NCI-H146 treated with DMSO at 0.1 percent for 48 hours (cell line): ENCODE data around the gene EDN1.

Experiments
- DNase-seq: peaks from one replicate; lab custom pipeline; 2025; ENCODE audit not compliant: unreplicated experiment; lab: John Stamatoyannopoulos, UW

EDN1 gene

DNA sequence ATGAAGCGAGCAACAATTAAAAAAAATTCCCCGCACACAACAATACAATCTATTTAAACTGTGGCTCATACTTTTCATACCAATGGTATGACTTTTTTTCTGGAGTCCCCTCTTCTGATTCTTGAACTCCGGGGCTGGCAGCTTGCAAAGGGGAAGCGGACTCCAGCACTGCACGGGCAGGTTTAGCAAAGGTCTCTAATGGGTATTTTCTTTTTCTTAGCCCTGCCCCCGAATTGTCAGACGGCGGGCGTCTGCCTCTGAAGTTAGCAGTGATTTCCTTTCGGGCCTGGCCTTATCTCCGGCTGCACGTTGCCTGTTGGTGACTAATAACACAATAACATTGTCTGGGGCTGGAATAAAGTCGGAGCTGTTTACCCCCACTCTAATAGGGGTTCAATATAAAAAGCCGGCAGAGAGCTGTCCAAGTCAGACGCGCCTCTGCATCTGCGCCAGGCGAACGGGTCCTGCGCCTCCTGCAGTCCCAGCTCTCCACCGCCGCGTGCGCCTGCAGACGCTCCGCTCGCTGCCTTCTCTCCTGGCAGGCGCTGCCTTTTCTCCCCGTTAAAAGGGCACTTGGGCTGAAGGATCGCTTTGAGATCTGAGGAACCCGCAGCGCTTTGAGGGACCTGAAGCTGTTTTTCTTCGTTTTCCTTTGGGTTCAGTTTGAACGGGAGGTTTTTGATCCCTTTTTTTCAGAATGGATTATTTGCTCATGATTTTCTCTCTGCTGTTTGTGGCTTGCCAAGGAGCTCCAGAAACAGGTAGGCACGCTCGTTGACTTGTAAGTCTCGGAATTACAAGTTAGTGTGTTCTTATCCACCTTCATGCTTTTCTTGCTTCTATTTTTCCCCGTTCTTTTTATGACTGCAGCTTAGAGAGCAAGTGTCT is at the start of gene EDN1:
Gene EDN1 (plus strand): TSS at position 429 of the 888 bp plus-strand sequence. CDS start 269 bp downstream, at position 698.
- DNase-seq = no peak

DNA sequence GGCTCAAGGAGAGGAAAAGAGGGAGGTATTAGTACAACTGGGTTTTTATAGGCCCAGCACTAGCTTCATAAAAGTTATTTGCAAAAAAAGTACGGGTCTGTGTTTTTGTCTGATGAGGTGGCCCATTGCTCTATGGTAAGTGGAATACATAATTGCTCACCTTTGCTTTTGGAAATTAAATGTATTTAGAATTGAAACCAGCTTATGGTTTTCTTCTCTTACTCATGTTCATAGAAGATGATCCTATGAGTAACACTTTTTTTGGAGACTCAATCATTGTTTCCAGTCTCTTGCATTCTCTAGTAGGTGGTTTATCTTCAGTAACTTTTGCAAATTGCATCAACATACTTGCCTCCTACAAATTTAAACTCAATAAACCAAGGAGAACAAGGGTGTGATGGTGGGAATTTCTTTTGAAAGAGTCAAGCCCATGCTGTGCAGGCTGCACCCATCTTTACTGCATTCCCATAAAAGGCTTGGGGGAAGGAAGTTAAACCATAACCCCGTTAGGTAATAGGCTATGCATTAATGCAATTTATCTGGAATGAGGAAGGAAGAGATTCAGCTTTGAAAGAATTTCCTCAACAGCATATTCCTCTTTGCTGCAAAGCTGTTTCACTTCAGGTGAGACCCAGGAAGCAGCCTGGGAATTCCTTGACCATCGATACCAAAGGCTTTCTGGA is 48.5 kb upstream of the EDN1 start:
- no peak for DNase-seq

GRCh38 chr6:12243169-12243568 is 47.0 kb upstream of the EDN1 start:
- no peak for DNase-seq

GRCh38 chr6:12245360-12245759 is 44.8 kb upstream of the EDN1 start:
- no peak for DNase-seq

- DNase-seq = no peak
Measured at GRCh38 chr6:12245763-12246718, 44.1 kb upstream of the EDN1 start.

- DNase-seq = no peak
Measured at GRCh38 chr6:12246900-12247299, 43.3 kb upstream of the EDN1 start.

GRCh38 chr6:12249541-12250382 is 40.4 kb upstream of the EDN1 start:
- no peak for DNase-seq

DNA sequence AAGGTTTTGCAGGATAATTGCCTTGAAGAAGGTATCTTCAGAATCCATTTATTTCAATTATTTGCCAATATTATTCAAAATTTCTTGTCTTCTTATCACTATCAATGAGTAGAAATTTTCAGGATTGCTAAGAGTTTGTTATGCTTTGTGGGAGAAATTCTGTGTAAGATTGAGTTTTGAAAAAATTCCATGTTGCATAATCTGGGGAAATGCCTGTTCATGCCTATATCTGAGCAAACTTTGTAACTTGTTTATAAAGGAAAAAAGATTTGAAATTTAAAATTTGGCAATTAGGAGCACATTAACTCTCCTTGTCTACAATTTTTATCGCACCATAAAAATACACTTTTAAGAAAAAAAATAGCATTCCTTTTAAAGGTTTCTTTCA is 39.8 kb upstream of the EDN1 start:
- no peak for DNase-seq

DNA sequence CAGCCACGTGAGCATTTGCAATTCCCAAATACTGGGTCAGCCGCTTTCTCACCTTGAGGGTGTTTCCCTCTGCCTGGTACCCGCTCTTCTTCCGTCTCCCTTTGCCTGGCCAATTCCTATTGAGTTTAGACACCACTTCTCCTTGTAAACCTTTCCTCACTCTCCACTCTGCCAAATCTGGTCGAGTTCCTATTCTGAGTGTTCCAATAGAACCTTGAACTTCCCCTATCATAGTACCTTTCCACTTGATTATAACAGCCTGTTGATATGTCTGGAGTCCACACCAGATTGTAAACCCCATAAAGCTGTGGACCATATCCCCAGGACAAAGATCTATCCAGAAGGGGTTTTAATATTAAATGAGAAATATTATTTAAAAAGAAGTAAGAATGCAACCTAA is 36.0 kb upstream of the EDN1 start:
- no peak for DNase-seq

DNA sequence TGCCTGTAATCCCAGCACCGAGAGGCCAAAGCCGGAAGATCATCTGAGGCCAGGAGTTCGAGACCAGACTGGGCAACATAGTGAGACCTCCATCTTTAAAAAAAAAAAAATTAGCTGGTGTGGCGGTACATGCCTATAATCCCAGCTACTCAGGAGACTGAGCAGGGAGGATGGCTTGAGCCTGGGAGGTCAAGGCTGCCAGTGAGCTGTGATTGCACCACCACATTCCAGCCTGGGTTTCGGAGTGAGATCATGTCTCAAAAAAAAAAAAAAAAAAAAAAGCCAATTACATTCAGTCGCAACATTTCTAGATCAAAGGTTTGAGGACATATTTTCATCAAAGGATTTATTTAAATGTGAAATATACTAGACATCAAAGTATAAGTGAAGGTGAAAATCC is 32.0 kb upstream of the EDN1 start:
- no peak for DNase-seq

DNA sequence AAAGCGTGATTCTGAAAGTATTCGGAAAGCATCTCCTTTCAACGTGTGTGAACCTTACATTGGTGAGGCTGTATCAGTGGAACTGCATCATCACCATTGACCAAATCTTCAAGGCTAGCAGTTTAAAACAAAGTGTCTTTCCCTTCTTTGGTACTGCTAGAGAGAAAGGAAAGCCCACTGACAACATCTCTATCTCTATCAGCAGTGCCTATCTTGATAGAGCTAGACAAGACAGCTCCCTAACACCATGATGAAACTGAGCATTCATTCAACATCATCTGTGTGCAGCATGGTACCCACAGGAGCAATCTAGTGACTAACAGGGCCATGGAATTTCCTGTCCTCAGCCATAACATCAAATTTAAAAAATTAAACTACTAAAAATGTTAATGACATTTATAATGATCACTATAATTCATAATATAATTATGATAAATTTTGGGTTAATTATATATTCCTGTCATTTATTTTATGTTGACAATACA is 31.5 kb upstream of the EDN1 start:
- no peak for DNase-seq

DNA sequence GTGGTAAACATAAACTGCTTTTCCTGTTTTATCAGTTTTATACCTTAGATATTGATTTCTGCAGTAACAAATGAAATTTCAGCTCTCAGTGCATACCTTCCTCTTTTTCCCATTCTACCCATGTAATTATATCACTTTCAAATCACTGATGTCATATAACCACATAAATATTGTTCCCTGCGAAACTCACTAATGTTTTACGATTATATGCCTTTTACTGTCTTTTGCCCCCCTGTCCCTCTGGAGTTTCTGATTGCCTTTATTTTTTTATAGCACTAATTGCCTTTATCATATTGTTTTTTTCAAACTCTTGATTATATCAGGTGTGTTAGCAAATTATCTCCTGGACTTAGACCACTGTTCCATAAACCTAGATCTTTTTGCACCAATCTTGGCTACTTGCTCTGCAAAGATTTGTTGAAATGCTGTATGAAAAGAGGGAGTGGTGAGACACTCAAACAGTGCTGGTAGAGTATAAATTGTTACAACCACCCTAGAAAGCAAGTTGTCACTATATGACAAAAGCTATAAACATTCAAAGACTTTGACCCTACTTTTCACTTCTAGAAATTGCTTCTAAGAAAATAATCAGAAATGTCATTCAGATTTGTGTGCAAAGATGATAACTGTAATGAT is 29.6 kb upstream of the EDN1 start:
- no peak for DNase-seq

DNA sequence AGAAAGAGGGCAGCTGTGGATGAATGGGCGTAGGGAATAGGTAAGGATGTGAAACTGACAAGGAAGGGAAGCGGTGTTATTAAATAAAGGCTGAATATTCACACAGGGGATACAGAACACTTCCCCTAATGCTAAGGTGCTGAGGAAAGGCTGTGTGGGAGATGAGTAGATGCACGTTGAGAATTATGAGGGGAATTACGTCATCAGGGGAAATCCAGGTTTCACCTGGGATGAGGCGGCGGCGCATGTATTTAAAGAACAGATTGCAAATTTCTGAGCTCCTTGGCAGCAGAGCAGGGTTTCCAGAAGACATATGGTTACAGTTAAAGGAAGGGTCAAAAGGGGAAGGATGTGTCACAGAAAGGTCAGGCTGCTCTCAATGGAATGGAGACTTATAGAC is 28.7 kb upstream of the EDN1 start:
- no peak for DNase-seq

DNA sequence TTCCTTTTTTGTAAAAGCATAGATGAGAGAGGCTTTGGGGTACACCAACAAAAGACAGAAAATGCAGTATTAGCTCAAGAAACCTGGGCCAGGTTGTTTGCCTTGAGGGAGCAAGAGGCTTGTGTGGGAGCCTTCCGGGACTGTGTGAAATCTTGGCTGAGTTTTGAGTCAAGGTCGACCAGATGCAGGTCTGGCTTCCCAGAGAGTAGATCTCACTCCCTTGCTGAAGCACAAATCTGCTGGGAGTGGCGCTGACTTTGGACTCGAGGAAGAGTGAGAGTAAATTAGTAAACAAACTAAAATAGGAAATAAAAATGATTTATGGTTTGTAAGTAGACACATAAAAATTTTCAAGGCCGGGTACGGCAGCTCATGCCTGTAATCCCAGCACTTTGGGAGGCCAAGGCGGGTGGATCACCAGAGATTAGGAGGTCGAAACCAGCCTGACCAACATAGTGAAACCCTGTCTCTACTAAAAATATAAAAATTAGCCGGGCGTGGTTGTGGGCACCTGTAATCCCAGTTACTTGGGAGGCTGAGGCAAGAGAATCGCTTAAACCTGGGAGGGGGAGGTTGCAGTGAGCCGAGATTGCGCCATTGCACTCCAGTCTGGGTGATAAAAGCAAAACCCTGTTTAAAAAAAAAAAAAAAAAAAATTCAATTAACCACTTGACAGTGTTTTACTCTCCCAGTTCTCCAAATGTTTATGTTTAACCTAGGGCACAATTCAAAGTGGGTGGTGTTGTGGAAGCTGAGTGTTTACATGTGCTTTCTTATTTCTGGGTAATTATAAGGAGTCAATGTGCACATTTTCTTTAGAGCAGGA is 27.7 kb upstream of the EDN1 start:
- no peak for DNase-seq

GRCh38 chr6:12263403-12263802 is 26.8 kb upstream of the EDN1 start:
- DNase-seq = no peak

DNA sequence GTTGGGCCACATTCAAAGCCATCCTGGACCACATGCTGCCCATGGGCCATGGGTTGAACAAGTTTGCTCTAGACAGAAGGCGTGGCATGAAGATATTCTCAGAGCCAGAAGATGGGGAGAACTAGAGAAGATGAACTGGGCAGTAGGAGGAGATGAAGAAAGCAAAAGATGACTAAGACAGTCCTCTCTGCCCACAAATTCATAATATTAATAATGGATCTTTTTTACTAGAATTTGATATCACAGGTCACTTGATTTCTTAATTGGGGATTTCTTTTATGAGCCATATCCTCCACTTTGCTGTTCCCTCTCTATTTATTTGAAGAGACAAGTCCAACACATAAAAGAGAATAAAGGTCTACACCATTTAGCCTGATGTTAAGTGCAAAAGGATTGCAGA is 25.5 kb upstream of the EDN1 start:
- DNase-seq = no peak

DNA sequence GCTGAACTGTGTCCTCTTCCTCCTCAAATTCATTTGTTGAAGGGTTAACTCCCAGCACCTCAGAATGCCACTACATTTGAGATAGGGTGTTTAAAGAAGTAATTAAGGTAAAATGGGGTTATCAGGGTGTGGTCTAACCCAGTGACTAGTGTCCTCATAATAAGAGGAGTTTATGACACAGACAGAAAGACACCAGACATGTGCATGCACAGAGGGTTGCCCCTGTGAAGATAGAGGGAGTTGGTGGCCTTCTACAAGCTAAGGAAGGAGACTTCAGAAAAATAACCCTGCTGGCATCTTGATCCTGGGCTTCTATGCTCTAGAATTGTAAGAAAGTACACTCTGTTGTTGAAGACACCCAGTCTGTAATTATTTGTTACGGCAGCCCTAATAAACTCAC is 24.9 kb upstream of the EDN1 start:
- no peak for DNase-seq

DNA sequence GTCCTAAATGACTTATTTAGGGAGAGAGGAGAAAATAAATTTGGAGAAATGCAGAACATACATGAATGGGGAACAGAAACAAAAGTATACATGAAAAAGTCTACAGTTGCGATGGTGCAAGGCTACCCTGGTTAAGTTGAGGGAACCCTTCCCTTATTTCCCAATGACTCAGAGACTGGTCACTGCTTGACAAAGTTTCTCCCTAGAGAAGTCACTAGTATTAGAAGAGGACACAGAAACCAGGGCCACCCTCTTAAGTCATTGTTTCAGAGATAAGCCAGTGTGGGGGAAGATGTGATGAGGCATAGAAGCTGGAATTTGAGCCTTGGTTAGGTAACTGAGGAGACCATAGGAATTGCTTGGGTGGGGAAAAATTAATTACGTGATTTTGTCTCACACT is 24.4 kb upstream of the EDN1 start:
- DNase-seq = no peak

- no peak for DNase-seq
Measured at GRCh38 chr6:12266571-12266970, 23.6 kb upstream of the EDN1 start.
